Stomach smooth muscle (tissue), 2 donors: ENCODE measurements around the gene NELFE.
"Not testable (repeated sequence)": the region's sequence is repeated elsewhere in the genome, so short reads cannot be mapped to it uniquely, and the experiment has no call there.

Experiments used
- H3K27ac ChIP-seq: one replicate; pipeline ENCODE4 v1.7.0; 2013; ENCODE audit warnings: mild to moderate bottlenecking, low read length, inconsistent platforms
- H3K27me3 ChIP-seq, 2 donors: one replicate each; pipeline ENCODE4 v1.7.0; 2013; ENCODE audit warnings: low read length in 2 of 2; ENCODE audit not compliant: insufficient read depth in 2 of 2, control insufficient read depth in 1 of 2
- H3K36me3 ChIP-seq, 2 donors: one replicate each; pipeline ENCODE4 v1.7.0; 2013; ENCODE audit warnings: low read length in 2 of 2; ENCODE audit not compliant: control insufficient read depth in 2 of 2, insufficient read depth in 2 of 2
- H3K4me1 ChIP-seq: one replicate; pipeline ENCODE4 v1.7.0; 2013; ENCODE audit warnings: low read length; ENCODE audit not compliant: control insufficient read depth, insufficient read depth
- H3K4me3 ChIP-seq, 2 donors: one replicate each; pipeline ENCODE4 v1.7.0; 2013; ENCODE audit warnings: low read length in 2 of 2
- H3K9ac ChIP-seq, 2 donors: one replicate each; pipeline ENCODE4 v1.7.0; 2013; ENCODE audit warnings: low read length in 2 of 2, mild to moderate bottlenecking in 1 of 2
- H3K9me3 ChIP-seq, 2 donors: one replicate each; pipeline ENCODE4 v1.7.0; 2013; ENCODE audit warnings: low read length in 2 of 2; ENCODE audit not compliant: control insufficient read depth in 2 of 2
- donor health status: healthy.
- donor health status: Pancreatic carcinoma.

NELFE gene

DNA sequence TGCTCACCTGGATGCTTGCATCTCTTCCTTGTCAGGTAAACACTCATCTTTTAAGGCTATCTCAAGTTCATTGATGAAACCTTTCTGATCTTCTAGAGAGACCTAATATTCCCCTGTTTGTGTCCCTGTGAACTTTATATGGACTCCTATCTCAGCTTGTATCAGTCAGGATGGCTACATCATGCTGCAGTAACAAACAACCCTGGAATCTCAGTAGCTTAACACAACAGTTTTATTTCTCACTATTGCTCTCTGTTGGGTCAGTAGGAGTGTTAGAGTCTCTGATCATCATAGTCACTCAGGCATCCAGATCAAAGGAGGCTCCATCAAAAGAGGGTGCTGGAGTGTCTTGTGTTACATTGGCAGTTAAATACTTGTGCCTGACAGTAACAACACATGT is 43.4 kb downstream of the NELFE start:
- Histone ChIP-seq H3K27me3 (peaks cover 0 to 4% of the 10 kb centered on the region in 2 donors), H3K36me3 (no peaks in the 10 kb centered on the region), H3K9ac (no peak overlapping the region), H3K27ac (no peak overlapping the region), H3K4me3 (no peak overlapping the region), H3K4me1 (no peaks in the 10 kb centered on the region), H3K9me3 (no peaks in the 10 kb centered on the region)

DNA sequence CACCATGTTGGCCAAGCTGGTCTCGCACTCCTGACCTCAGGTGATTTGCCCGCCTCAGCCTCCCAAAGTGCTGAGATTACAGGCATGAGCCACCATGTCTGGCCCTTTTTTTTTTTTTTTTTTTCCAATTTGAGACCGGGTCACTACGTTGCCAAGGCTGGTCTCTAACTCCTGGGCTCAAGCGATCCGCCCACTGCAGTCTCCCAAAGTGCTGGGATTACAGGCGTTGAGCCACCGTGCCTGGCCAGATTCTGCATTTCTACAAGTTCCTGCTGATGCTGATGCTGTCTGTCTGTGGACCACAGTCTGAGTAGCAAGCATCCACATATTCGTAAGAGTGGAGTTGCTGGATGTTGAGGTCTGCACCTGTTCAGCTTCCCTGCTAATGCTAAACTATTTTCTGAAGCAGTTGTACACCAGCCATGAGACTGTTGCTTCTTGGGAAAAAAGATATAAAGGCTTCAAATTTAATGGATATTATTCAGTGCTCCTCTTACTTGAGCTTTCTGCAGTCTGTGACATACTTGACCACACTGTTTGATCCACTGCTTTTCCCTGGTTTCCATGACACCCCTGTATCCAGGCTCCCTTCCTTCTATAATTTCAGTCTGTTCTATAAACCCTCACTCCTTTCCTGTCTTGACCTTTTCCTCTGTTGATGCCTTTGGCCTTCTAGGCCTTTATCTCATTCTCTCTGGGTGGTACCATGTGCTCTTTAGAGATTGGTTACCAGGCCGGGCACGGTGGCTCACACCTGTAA is 46.8 kb downstream of the NELFE start:
- Histone ChIP-seq H3K27ac (no peak overlapping the region), H3K36me3 (no peaks in the 10 kb centered on the region), H3K27me3 (peaks cover 0 to 4% of the 10 kb centered on the region in 2 donors), H3K4me1 (no peaks in the 10 kb centered on the region), H3K9me3 (no peaks in the 10 kb centered on the region), H3K9ac (no peak overlapping the region), H3K4me3 (no peak overlapping the region)

DNA sequence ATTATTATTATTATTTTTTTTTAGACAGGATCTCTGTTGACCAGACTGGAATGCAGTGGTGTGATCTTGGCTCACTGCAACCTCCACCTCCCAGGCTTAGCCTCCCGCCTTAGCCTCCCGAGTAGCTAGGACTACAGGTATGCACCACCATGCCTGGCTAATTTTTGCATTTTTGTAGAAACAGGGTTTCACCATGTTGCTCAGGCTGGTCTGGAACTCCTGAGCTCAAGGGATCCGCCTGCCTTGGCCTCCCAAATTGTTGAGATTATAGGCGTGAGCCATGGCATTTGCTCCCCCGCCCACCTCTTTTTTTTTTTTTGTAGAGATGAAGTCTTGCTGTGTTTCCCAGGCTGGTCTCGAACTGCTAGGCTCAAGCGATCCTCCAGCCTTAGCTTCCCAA is 49.5 kb downstream of the NELFE start:
- H3K9ac ChIP-seq, H3K9me3 ChIP-seq, H3K4me1 ChIP-seq: not testable (repeated sequence)

DNA sequence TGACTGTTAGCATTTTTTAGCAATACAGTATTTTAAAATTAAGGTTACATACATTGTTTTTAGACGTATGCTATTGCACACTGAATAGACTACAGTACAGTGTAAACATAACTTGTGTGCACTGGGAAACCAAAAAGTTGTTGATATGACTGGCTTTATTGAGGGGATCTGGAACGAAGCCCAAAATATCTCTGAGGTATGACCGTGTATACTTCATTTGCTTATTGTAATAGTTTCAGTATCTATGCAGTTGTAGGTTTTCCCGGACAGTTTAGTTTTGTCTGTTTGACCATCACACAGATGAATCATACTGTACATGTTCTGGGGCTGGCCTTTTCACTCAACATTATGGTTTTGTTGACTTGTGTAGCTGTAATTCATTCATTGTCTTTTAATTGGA is 50.0 kb downstream of the NELFE start:
- Histone ChIP-seq H3K4me1 (no peaks in the 10 kb centered on the region), H3K27ac (no peak overlapping the region), H3K27me3 (no peaks in the 10 kb centered on the region), H3K4me3 (no peak overlapping the region), H3K9me3 (no peaks in the 10 kb centered on the region), H3K9ac (no peak overlapping the region), H3K36me3 (no peaks in the 10 kb centered on the region)

More for the DNA sequence above, 49.5 kb downstream of the NELFE start:
- H3K36me3 ChIP-seq, H3K27me3 ChIP-seq, H3K4me3 ChIP-seq, H3K27ac ChIP-seq: not testable (repeated sequence)

DNA sequence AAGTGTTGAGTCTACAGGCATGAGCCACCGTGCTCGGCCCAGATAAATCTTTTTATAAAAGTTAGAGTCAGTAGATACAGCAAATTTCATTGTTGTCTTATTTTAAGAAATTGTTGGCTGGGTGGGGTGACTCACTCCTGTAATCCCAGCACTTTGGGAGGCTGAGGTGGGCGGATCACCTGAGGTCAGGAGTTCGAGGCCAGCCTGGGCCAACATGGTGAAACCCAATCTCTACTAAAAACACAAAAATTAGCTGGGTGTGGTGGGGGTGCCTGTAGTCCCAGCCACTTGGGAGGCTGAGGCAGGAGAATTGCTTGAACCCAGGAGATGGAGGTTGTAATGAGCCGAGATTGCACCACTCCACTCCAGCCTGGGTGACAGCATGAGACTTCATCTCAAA is 50.5 kb downstream of the NELFE start:
- H3K27me3 ChIP-seq, H3K9me3 ChIP-seq, H3K9ac ChIP-seq, H3K27ac ChIP-seq, H3K4me1 ChIP-seq, H3K4me3 ChIP-seq, H3K36me3 ChIP-seq: not testable (repeated sequence)

DNA sequence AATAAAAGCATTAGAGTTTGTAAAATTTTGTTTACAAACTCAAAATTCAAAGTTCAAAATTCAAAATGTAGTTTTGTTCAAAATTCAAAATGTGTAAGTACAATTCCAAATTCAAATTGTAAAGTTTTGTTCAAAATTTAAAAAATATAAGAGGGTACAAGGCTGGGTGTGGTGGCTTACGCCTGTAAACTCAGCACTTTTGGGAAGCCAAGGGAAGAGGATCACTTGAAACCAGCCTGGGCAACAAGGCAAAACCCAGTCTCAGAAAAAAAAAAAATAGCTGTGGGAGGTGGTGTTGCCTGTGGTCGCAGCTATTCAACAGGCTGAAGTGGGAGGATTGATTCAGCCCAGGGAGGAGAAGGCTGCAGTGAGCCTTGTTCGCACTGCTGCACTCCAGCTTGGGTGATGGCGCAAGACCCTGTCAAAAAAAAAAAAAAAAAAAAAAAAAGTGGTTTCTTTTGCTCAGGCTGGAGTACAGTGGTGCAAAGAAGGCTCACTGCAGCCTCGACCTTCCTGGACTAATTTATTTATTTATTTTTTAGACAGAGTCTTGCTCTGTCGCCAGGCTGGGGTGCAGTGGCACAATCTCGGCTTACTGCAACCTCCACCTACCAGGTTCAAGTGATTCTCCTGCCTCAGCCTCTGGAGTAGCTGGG is 51.5 kb downstream of the NELFE start:
- H3K4me3 ChIP-seq: no peak overlapping the region
- peaks cover 8% of the 10 kb centered on the region for H3K4me1 ChIP-seq
- H3K9ac ChIP-seq: no peak overlapping the region
- H3K9me3 ChIP-seq: no peaks in the 10 kb centered on the region
- no peaks in the 10 kb centered on the region for H3K27me3 ChIP-seq
- H3K27ac ChIP-seq: no peak overlapping the region
- no peaks in the 10 kb centered on the region for H3K36me3 ChIP-seq

DNA sequence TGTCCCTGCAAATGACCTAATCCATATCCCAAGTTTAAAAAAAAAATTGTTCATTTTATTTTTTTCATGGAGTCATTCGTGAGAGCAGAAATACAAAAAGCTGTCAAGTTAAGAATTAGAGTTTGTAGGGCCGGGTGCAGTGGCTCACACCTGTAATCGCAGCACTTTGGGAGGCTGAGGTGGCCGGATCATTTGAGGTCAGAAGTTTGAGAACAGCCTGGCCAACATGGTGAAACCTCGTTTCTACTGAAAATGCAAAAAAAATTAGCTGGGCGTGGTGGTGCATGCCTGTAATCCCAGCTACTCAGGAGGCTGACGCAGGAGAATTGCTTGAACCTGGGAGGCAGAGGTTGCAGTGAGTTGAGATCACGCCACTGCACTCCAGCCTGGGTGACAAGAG is 52.0 kb downstream of the NELFE start:
- not testable (repeated sequence) for H3K4me1 ChIP-seq, H3K9me3 ChIP-seq, H3K27me3 ChIP-seq, H3K27ac ChIP-seq, H3K4me3 ChIP-seq, H3K36me3 ChIP-seq, H3K9ac ChIP-seq

DNA sequence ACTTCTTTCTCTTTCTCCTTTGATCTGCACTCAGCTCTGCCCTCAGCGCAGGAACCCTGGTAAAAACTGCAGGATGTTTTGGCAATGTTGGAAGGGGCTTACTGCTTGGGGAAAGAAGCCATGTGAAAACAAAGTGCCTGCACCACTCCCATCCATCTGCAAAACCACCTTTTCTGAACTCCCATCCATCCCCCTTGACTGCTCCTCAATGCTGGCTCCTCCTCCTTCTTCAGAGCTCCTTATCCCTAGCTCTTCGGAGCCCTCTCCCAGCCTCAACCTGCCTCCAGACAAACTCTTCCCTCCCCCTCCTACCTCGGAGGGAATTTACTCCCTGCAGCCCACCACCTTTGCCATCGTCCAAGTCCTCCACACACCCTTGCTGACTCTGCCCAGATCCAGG is 52.6 kb downstream of the NELFE start:
- Histone ChIP-seq H3K27me3 (no peaks in the 10 kb centered on the region), H3K9ac (no peak overlapping the region), H3K4me1 (peaks cover 13% of the 10 kb centered on the region), H3K4me3 (no peak overlapping the region), H3K27ac (no peak overlapping the region), H3K36me3 (no peaks in the 10 kb centered on the region), H3K9me3 (no peaks in the 10 kb centered on the region)

DNA sequence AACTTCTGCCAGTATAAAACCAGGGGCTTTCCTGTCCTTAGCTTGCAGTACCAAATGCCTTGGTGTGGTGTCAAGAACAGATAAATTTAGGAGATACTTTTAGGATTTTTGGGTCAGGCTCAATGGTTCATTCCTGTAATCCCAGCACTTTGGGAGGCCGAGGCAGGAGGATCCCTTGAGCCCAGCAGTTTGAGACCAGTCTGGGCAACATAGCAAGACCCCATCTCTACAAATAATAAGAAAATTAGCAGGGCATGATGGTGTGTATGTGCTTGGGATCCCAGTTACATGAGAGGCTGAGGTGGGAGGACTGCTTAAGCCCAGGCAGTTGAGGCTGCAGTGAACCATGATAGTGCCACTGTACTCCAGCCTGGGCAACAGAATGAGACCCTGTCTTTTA is 53.7 kb downstream of the NELFE start:
- Histone ChIP-seq H3K27ac (no peak overlapping the region), H3K4me1 (peaks cover 17% of the 10 kb centered on the region), H3K27me3 (no peaks in the 10 kb centered on the region), H3K9ac (no peak overlapping the region), H3K4me3 (no peak overlapping the region), H3K36me3 (no peaks in the 10 kb centered on the region), H3K9me3 (no peaks in the 10 kb centered on the region)

DNA sequence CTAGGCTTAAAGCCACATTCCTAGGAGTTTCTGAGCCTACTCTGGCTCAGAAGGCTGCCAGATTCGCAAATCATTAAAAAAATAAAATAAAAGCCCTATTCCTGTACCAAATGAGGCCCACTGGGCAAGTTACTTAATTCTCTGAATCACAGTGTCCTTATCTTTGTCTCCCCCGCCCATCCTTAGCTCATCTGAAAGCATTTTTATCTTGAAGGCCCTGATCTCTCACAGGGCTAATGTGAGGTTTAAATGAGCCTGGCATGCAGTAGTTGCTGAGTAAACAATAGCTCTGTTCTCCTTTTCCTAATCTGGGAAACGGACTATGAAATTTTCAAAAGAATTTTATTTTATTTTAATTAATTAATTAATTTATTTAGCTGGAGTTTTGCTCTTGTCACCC is 54.8 kb downstream of the NELFE start:
- Histone ChIP-seq H3K27ac (no peak overlapping the region), H3K27me3 (no peaks in the 10 kb centered on the region), H3K4me1 (peaks cover 17% of the 10 kb centered on the region)

More for the DNA sequence above, 54.8 kb downstream of the NELFE start:
- Histone ChIP-seq H3K4me3 (no peak overlapping the region), H3K36me3 (no peaks in the 10 kb centered on the region), H3K9ac (no peak overlapping the region), H3K9me3 (no peaks in the 10 kb centered on the region)
